H1 (cell line): ENCODE results near the gene STK32C. TPM values are rescaled to one million over a fixed set of nuclear protein-coding genes. Genes with fewer than 3 reads are reported as not detected.

Experiments used
- CTCF ChIA-PET: fragments of 300-600 bp; sonication (Branson Sonifier 250); formaldehyde crosslinking; loops from one replicate; lab custom pipeline; 2021; ENCODE audit not compliant: partially characterized antibody; lab: Charles Lee
- POLR2A ChIA-PET: fragments of 300-600 bp; sonication (Branson Sonifier 250); formaldehyde crosslinking; loops from one replicate; lab custom pipeline; 2021; ENCODE audit warnings: inconsistent platforms; ENCODE audit not compliant: partially characterized antibody; lab: Charles Lee
- DNase-seq, 2 experiments: peaks; one replicate each; pipeline versions ENCODE4 v3.0.0 to v3.0.0-alpha.2; 2010 to 2022; ENCODE audit warnings: low spot score in 2 of 2, low read depth in 1 of 2, mixed read lengths in 1 of 2
- FAIRE-seq: peaks from 2 replicates; lab custom pipeline; 2011; peaks lifted over from hg19 to GRCh38; lab: Jason Lieb, UNC
- H2AFZ ChIP-seq: 2 replicates; pipeline ENCODE4 v1.8.1; 2012; ENCODE audit warnings: low read length, inconsistent platforms
- H2AK5ac ChIP-seq: 2 replicates; pipeline ENCODE4 v1.6.1; 2013; ENCODE audit warnings: low read depth, low read length
- H2BK120ac ChIP-seq: replicated peaks from 2 replicates; pipeline ENCODE3; 2013; ENCODE audit warnings: low read depth, low read length, inconsistent platforms
- H2BK12ac ChIP-seq: 2 replicates; pipeline ENCODE4 v1.6.1; 2013; ENCODE audit warnings: low read depth, low read length
- H2BK15ac ChIP-seq: 2 replicates; pipeline ENCODE4 v1.6.1; 2013; ENCODE audit warnings: low read length
- H2BK20ac ChIP-seq: 2 replicates; pipeline ENCODE4 v1.6.1; 2013; ENCODE audit warnings: low read length
- H2BK5ac ChIP-seq: 2 replicates; pipeline ENCODE4 v1.6.1; 2013; ENCODE audit warnings: low read depth, low read length
- H3K14ac ChIP-seq: 2 replicates; pipeline ENCODE4 v1.6.1; 2013; ENCODE audit warnings: inconsistent platforms; ENCODE audit not compliant: insufficient read length
- H3K18ac ChIP-seq: 2 replicates; pipeline ENCODE4 v1.6.1; 2013; ENCODE audit warnings: low read length; ENCODE audit errors: extremely low read depth
- H3K23ac ChIP-seq: 2 replicates; pipeline ENCODE4 v1.6.1; 2013; ENCODE audit warnings: inconsistent platforms; ENCODE audit not compliant: insufficient read length
- H3K23me2 ChIP-seq: 2 replicates; pipeline ENCODE4 v1.6.1; 2013; ENCODE audit warnings: low read depth, low read length
- H3K27ac ChIP-seq: 2 replicates; pipeline ENCODE4 v1.6.1; 2011; ENCODE audit warnings: low read depth, low read length, inconsistent platforms
- H3K27me3 ChIP-seq, 4 experiments: replicated peaks in 1 of 4; 1 replicate in 1 of 4; 2 replicates in 3 of 4; pipeline versions ENCODE4 v1.6.1 to v1.8.1; 2011 to 2013; ENCODE audit warnings: low read length in 3 of 4, mild to moderate bottlenecking in 3 of 4, inconsistent platforms in 2 of 4, mixed read lengths in 2 of 4, moderate library complexity in 1 of 4; ENCODE audit not compliant: control insufficient read depth in 3 of 4, insufficient read depth in 3 of 4; ENCODE audit errors: extremely low read depth in 1 of 4
- H3K36me3 ChIP-seq, 4 experiments: 2 replicates each; pipeline versions ENCODE4 v1.6.1 to v1.8.1; 2011 to 2013; ENCODE audit warnings: mild to moderate bottlenecking in 4 of 4, low read length in 3 of 4, moderate library complexity in 2 of 4, control low read depth in 1 of 4, inconsistent platforms in 1 of 4; ENCODE audit not compliant: insufficient read depth in 4 of 4, control insufficient read depth in 2 of 4
- H3K4ac ChIP-seq: replicated peaks from 2 replicates; pipeline ENCODE3; 2013; ENCODE audit warnings: low read length, low read depth, mixed read lengths, inconsistent platforms; ENCODE audit not compliant: insufficient read length
- H3K4me1 ChIP-seq, 4 experiments: replicated peaks in 1 of 4; 1 replicate in 1 of 4; 2 replicates in 3 of 4; pipeline versions ENCODE4 v1.6.1 to v1.8.1; 2011 to 2013; ENCODE audit warnings: low read length in 3 of 4, inconsistent platforms in 2 of 4, mixed read lengths in 1 of 4; ENCODE audit not compliant: insufficient read depth in 4 of 4, control insufficient read depth in 3 of 4
- H3K4me2 ChIP-seq, 2 experiments: 2 replicates each; pipeline versions ENCODE4 v1.6.1 to v1.8.1; 2011 to 2013; ENCODE audit warnings: low read depth in 2 of 2, low read length in 2 of 2, control low read depth in 1 of 2, inconsistent platforms in 1 of 2, mild to moderate bottlenecking in 1 of 2; ENCODE audit not compliant: insufficient read depth in 1 of 2
- H3K4me3 ChIP-seq, 4 experiments: fragments of 200-600, 300-600 bp in 1 of 4; sonication (generic), shearing (Covaris generic), sonication (Bioruptor Twin) in 1 of 4; 2 replicates each; pipeline versions ENCODE4 v1.5.1 to v1.8.1; 2011 to 2016; ENCODE audit warnings: low read length in 4 of 4, low read depth in 3 of 4, control low read depth in 2 of 4, inconsistent platforms in 2 of 4, mild to moderate bottlenecking in 2 of 4, mixed read lengths in 1 of 4, moderate library complexity in 1 of 4; ENCODE audit not compliant: insufficient read depth in 2 of 4; ENCODE audit errors: extremely low read depth in 1 of 4
- H3K56ac ChIP-seq: replicated peaks from 2 replicates; pipeline ENCODE3; 2013; ENCODE audit warnings: low read depth, mild to moderate bottlenecking, mixed read lengths, low read length, inconsistent platforms; ENCODE audit not compliant: insufficient read length
- H3K79me1 ChIP-seq: 2 replicates; pipeline ENCODE4 v1.6.1; 2013; ENCODE audit warnings: low read depth, low read length, control low read depth
- H3K79me2 ChIP-seq, 2 experiments: 2 replicates each; pipeline versions ENCODE4 v1.6.1 to v1.8.1; 2012 to 2013; ENCODE audit warnings: low read length in 2 of 2, mild to moderate bottlenecking in 2 of 2, inconsistent platforms in 1 of 2; ENCODE audit not compliant: insufficient read depth in 2 of 2, control insufficient read depth in 1 of 2
- H3K9ac ChIP-seq, 4 experiments: replicated peaks in 1 of 4; 1 replicate in 1 of 4; 2 replicates in 3 of 4; pipeline versions ENCODE4 v1.6.1 to v1.8.1; 2011 to 2013; ENCODE audit warnings: low read depth in 3 of 4, low read length in 3 of 4, control low read depth in 2 of 4, mild to moderate bottlenecking in 2 of 4, moderate library complexity in 2 of 4, inconsistent platforms in 1 of 4; ENCODE audit errors: extremely low read depth in 1 of 4
- H3K9me3 ChIP-seq, 2 experiments: 2 replicates each; pipeline versions ENCODE4 v1.6.1 to v1.8.1; 2012 to 2013; ENCODE audit warnings: mild to moderate bottlenecking in 2 of 2, moderate library complexity in 2 of 2, control low read depth in 1 of 2, inconsistent platforms in 1 of 2, low read depth in 1 of 2, low read length in 1 of 2, mixed read lengths in 1 of 2; ENCODE audit not compliant: insufficient read depth in 2 of 2
- H4K20me1 ChIP-seq, 2 experiments: replicated peaks in 1 of 2; 2 replicates each; pipeline versions ENCODE3 to v1.8.1; 2011 to 2013; ENCODE audit warnings: inconsistent platforms in 2 of 2, low read length in 2 of 2, mild to moderate bottlenecking in 1 of 2; ENCODE audit not compliant: insufficient read depth in 2 of 2, control insufficient read depth in 1 of 2
- H4K5ac ChIP-seq: 2 replicates; pipeline ENCODE4 v1.6.1; 2013; ENCODE audit warnings: low read length, low read depth, mixed read lengths, inconsistent platforms; ENCODE audit not compliant: insufficient read length
- H4K8ac ChIP-seq: 2 replicates; pipeline ENCODE4 v1.8.0; 2013; ENCODE audit warnings: mild to moderate bottlenecking, moderate library complexity, low read length, inconsistent platforms; ENCODE audit not compliant: insufficient read depth; ENCODE audit errors: extremely low read depth
- H4K91ac ChIP-seq: replicated peaks from 2 replicates; pipeline ENCODE3; 2013; ENCODE audit warnings: low read length, mixed read lengths, inconsistent platforms; ENCODE audit not compliant: insufficient read length
- FOSL1 ChIP-seq: IDR thresholded peaks from 2 replicates; pipeline ENCODE4 v1.6.1; 2011; ENCODE audit warnings: mild to moderate bottlenecking, low read depth, low read length, moderate library complexity; ENCODE audit not compliant: insufficient read depth
- SP2 ChIP-seq: IDR thresholded peaks from 2 replicates; pipeline ENCODE4 v1.6.1; 2012; ENCODE audit warnings: mild to moderate bottlenecking, low read length, inconsistent platforms
- WGBS, 2 experiments: shearing (Covaris generic) in 1 of 2; methylation state at CpG; one replicate each; pipeline versions ENCODE4 v1.1.6 to v1.1.7; 2013 to 2015; ENCODE audit warnings: low lambda C conversion rate in 2 of 2, mixed read lengths in 2 of 2, inconsistent platforms in 1 of 2, low coverage in 1 of 2, missing lambda C conversion rate in 1 of 2; ENCODE audit not compliant: insufficient replicate concordance in 2 of 2, insufficient coverage in 1 of 2, insufficient read length in 1 of 2; ENCODE audit errors: extremely low coverage in 1 of 2, missing lambda C conversion rate in 1 of 2; 5-methylcytosine and 5-hydroxymethylcytosine counted together
- polyA plus RNA-seq, 7 experiments: library from polyadenylated mRNA; depleted of rRNA in 3 of 7; stranded (reverse) in 5 of 7; unstranded in 2 of 7; fragments of >200 nt in 5 of 7; fragments of 200-250 nt in 2 of 7; gene quantifications; 1 replicate in 5 of 7; 2 replicates in 1 of 7; 4 replicates in 1 of 7; pipeline versions ENCODE4 v1.2.1 to v1.2.3, GENCODE V29; 2011 to 2013; ENCODE audit warnings: missing spikeins in 2 of 7, mixed read lengths in 2 of 7
- total RNA-seq: library from RNA; stranded (reverse); fragmentation: NEBNext Ultra II Directional; extraction: Animal tissue kit (Norgen Biotek cat#: 25700); gene quantifications from 2 replicates; pipeline ENCODE4 v1.2.1, GENCODE V29; 2021

STK32C gene
- total and polyA plus RNA-seq, 2 of the 8 experiments (the other 6 are each of a cell fraction or from before 2014, with no cell fraction given) = 10.6 to 15.6 TPM

- H2AFZ ChIP-seq = no peak overlapping the region
- no peaks in the 10 kb centered on the region for H3K79me2 ChIP-seq
- no peak overlapping the region for H2BK5ac ChIP-seq
- H3K4me1 ChIP-seq = no peaks in the 10 kb centered on the region
- no peak overlapping the region for H3K27ac ChIP-seq
- H2BK12ac ChIP-seq = no peak overlapping the region
- no peak overlapping the region for H2AK5ac ChIP-seq
- no peaks in the 10 kb centered on the region for H3K23me2 ChIP-seq
- no peak overlapping the region for H2BK15ac ChIP-seq
- H2BK20ac ChIP-seq = no peak overlapping the region
- H3K4me2 ChIP-seq = no peak overlapping the region
- FAIRE-seq = no peak
- no peak overlapping the region for H3K4ac ChIP-seq
- H4K20me1 ChIP-seq = no peaks in the 10 kb centered on the region
- H4K91ac ChIP-seq = no peak overlapping the region
- no peak overlapping the region for H4K5ac ChIP-seq
- H3K23ac ChIP-seq = no peak overlapping the region
- CTCF ChIA-PET = interaction anchor here (0.9 to 1.4 kb wide), 3 partner anchors 9 to 18 kb away, joined by 3 to 5 read pairs (median 3); no protein-coding TSS in a partner anchor
- no peaks in the 10 kb centered on the region for H3K9me3 ChIP-seq
- no peaks in the 10 kb centered on the region for H3K36me3 ChIP-seq
- no peak overlapping the region for H3K4me3 ChIP-seq
- WGBS, 2 experiments = 94% methylated on average over 7 of the region's 7 CpGs; no CpG with 5 or more reads in 1 of the 2 experiments
- no peaks in the 10 kb centered on the region for H3K27me3 ChIP-seq
- no peak overlapping the region for H3K9ac ChIP-seq
- no peak overlapping the region for H3K56ac ChIP-seq
- H3K18ac ChIP-seq = no peak overlapping the region
- no peak overlapping the region for H2BK120ac ChIP-seq
- TF ChIP-seq SP2 = no peak
- TF ChIP-seq FOSL1 = no peak
- TF ChIP-seq, all 59 proteins: peak for 0
- POLR2A ChIA-PET = no interaction called here
- no peak overlapping the region for H3K14ac ChIP-seq
- H3K79me1 ChIP-seq = no peaks in the 10 kb centered on the region
- H4K8ac ChIP-seq = no peak overlapping the region
- no peak for DNase-seq
These were observed 34.8 kb upstream of the STK32C start for GRCh38 chr10:132342553-132342952.
